Karpas-422 (cell line): ENCODE data around the gene DENND1B. TPM values are rescaled to one million over a fixed set of nuclear protein-coding genes. Genes with fewer than 3 reads are reported as not detected.

Experiments
- DNase-seq: peaks from one replicate; pipeline ENCODE4 v3.0.0-alpha.2; 2015
- H2AFZ ChIP-seq: fragments of 200-600 bp; sonication (generic); 2 replicates; pipeline ENCODE4 v1.6.1; 2014; ENCODE audit warnings: antibody characterized with exemption, low read length, mixed read lengths
- H3K27ac ChIP-seq: fragments of 200-600 bp; sonication (generic); 2 replicates; pipeline ENCODE4 v1.5.1; 2014; ENCODE audit warnings: mild to moderate bottlenecking, low read length, moderate library complexity
- H3K27me3 ChIP-seq: fragments of 200-600 bp; sonication (generic); 2 replicates; pipeline ENCODE4 v1.6.1; 2014; ENCODE audit warnings: low read length, mixed read lengths
- H3K36me3 ChIP-seq: fragments of 200-600 bp; sonication (generic); 2 replicates; pipeline ENCODE4 v1.6.1; 2014; ENCODE audit warnings: low read length, mixed read lengths; ENCODE audit not compliant: insufficient read depth
- H3K4me1 ChIP-seq: fragments of 200-600 bp; sonication (generic); 2 replicates; pipeline ENCODE4 v1.6.1; 2014; ENCODE audit warnings: mild to moderate bottlenecking, low read length, mixed read lengths
- H3K4me2 ChIP-seq: fragments of 200-600 bp; sonication (generic); 2 replicates; pipeline ENCODE4 v1.6.1; 2014; ENCODE audit warnings: low read length, low read depth, mild to moderate bottlenecking; ENCODE audit not compliant: poor library complexity, severe bottlenecking
- H3K4me3 ChIP-seq: fragments of 200-600 bp; sonication (generic); 2 replicates; pipeline ENCODE4 v1.5.1; 2014; ENCODE audit warnings: mild to moderate bottlenecking, antibody characterized with exemption, low read length, mixed read lengths
- H3K79me2 ChIP-seq: fragments of 200-600 bp; sonication (generic); 2 replicates; pipeline ENCODE4 v1.6.1; 2014; ENCODE audit warnings: mild to moderate bottlenecking, low read length, mixed read lengths
- H3K9ac ChIP-seq: fragments of 200-600 bp; sonication (generic); 2 replicates; pipeline ENCODE4 v1.6.0; 2014; ENCODE audit warnings: low read length
- H3K9me2 ChIP-seq: fragments of 200-600 bp; sonication (generic), shearing (Covaris generic); replicated peaks from 2 replicates; pipeline ENCODE4 v1.6.0; 2014; ENCODE audit warnings: mild to moderate bottlenecking, low read length, moderate library complexity; ENCODE audit not compliant: insufficient read depth
- H3K9me3 ChIP-seq: fragments of 300-700, 200-600 bp; sonication (generic); 2 replicates; pipeline ENCODE4 v1.6.1; 2014; ENCODE audit warnings: low read length, mixed read lengths
- H4K20me1 ChIP-seq: fragments of 200-600 bp; sonication (generic); 2 replicates; pipeline ENCODE4 v1.6.1; 2014; ENCODE audit warnings: mild to moderate bottlenecking, antibody characterized with exemption, low read length, low read depth; ENCODE audit not compliant: insufficient read depth
- total RNA-seq: library from RNA; depleted of rRNA; stranded (reverse); fragments of >200 nt; shearing (Covaris generic); gene quantifications from 2 replicates; pipeline ENCODE4 v1.2.3, GENCODE V29; 2014; ENCODE audit warnings: low replicate concordance

DENND1B gene
- total RNA-seq, 1 experiment from 2014 or later, result 36.0 TPM

DNA sequence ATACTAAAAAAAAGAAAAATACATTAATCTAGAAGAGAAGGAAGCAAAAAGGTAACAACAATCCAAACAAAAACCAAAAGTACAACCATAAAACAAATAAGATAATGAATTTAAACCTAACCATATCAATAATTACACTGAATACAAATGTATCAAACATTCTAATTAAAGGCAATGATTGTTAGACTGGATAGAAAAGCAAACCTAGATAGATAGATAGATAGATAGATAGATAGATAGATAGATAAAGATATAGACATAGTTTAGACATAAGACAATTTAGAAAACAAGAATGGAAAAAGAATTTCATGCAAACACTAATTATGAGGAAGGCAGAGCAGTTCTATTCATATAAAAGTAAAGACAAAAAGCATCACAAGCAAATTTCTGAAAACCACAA is 24.9 kb downstream of the DENND1B start:
- Histone ChIP-seq H3K79me2 (peaks cover 82% of the 10 kb centered on the region), H3K9ac (no peak overlapping the region)

DNA sequence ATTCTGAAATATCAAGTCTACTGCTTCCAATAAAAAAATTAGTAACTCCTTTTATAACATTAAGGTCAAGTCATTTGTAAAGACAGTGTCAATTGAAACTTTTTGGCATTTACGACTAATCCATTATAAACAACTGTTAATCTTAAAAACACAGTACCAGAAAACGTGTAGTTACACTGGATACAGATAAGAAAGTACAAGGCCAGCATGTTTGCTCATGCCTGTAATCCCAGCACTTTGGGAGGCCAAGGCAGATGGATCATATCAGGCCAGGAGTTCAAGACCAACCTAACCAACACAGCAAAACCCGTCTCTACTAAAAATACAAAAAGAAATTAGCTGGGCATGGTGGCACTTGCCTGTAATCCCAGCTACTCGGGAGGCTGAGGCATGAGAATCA is 29.4 kb downstream of the DENND1B start:
- Histone ChIP-seq H2AFZ (no peak overlapping the region), H3K4me2 (no peak overlapping the region), H3K4me3 (no peak overlapping the region), H3K79me2 (peaks cover 91% of the 10 kb centered on the region), H3K27me3 (no peaks in the 10 kb centered on the region), H3K9me2 (no peaks in the 10 kb centered on the region), H3K27ac (no peak overlapping the region), H3K9me3 (no peaks in the 10 kb centered on the region), H3K4me1 (peaks cover 10% of the 10 kb centered on the region), H4K20me1 (no peaks in the 10 kb centered on the region; the same call in 1 of the 2 replicates), H3K36me3 (no peaks in the 10 kb centered on the region), H3K9ac (no peak overlapping the region)
- DNase-seq, result no peak

More for the DNA sequence above, 24.9 kb downstream of the DENND1B start:
- Histone ChIP-seq H2AFZ (no peak overlapping the region), H3K27me3 (no peaks in the 10 kb centered on the region), H3K36me3 (0 out of 2 replicates have a peak, but pooled peaks cover 8% of the 10 kb centered on the region), H3K4me3 (no peak overlapping the region), H4K20me1 (no peaks in the 10 kb centered on the region; the same call in 1 of the 2 replicates), H3K4me1 (no peaks in the 10 kb centered on the region), H3K9me2 (no peaks in the 10 kb centered on the region), H3K4me2 (no peak overlapping the region), H3K9me3 (no peaks in the 10 kb centered on the region), H3K27ac (no peak overlapping the region)
- DNase-seq, result no peak

DNA sequence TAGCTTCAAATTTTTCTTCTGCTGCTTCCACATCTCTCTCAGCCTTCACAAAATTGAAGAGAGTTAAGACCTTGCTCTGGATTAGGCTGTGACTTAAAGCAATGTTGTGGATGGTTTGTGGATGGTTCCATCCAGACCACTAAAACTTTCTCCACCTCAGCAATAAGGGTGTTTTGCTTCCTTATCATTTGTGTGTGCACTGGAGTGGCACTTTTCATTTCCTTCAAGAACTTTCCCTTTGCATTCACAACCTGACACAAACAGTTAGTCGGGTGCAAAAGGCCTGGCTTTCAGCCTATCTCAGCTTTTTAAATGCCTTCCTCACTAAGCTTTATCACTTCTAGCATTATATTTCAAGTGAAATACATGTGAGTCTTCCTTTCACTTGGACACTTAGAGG is 30.3 kb downstream of the DENND1B start:
- Histone ChIP-seq H3K36me3 (no peaks in the 10 kb centered on the region), H3K27me3 (no peaks in the 10 kb centered on the region), H3K4me2 (no peak overlapping the region), H3K4me3 (no peak overlapping the region), H3K79me2 (peaks cover 91% of the 10 kb centered on the region), H3K4me1 (peaks cover 17% of the 10 kb centered on the region), H4K20me1 (no peaks in the 10 kb centered on the region; the same call in 1 of the 2 replicates), H3K9ac (no peak overlapping the region), H2AFZ (no peak overlapping the region), H3K9me2 (no peaks in the 10 kb centered on the region), H3K27ac (no peak overlapping the region), H3K9me3 (no peaks in the 10 kb centered on the region)
- DNase-seq, result no peak

DNA sequence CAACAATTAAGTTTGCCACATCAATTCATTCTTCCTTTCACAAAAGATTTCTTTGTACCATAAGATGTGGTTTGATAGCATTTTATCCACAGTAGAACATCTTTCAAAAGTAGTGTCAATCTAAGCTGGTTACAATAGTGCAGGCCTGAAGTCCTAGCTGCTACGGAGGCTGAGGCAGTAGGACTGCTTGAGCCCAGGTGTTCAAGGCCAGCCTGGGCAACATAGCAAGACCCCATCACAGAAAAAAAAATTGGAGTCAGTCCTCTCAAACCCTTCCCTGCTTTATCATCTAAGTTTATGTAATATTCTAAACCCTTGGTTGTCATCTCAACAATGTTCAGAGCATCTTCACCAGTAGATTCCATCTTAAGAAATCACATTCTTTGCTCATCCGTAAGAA is 31.7 kb downstream of the DENND1B start:
- DNase-seq, result no peak
- Histone ChIP-seq H3K36me3 (no peaks in the 10 kb centered on the region), H3K9me3 (no peaks in the 10 kb centered on the region), H4K20me1 (no peaks in the 10 kb centered on the region), H3K4me3 (no peak overlapping the region), H2AFZ (no peak overlapping the region), H3K27ac (no peak overlapping the region), H3K79me2 (peaks cover 91% of the 10 kb centered on the region), H3K27me3 (no peaks in the 10 kb centered on the region), H3K4me1 (peaks cover 21% of the 10 kb centered on the region), H3K9ac (no peak overlapping the region), H3K4me2 (no peak overlapping the region), H3K9me2 (no peaks in the 10 kb centered on the region)

DNA sequence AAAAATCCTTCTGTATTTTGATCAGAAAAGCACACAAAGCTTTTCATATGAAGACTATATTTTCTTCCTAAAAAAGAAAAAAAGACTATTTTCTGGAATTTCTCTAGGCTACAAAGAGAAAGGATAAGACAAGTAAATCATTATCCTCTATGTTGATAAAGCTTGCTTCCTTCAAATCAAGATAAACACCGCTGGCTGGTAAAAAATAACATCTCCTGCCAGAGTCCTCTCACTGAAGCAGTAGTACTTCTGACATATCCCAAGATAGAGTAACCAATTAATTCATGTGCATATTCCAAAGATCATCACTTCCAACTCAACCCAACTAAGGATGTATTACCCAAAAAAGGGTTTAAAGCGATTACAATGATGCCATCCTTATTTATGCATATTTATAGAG is 34.3 kb downstream of the DENND1B start:
- Histone ChIP-seq H3K9me3 (no peaks in the 10 kb centered on the region), H3K79me2 (peaks cover 96% of the 10 kb centered on the region), H3K9me2 (no peaks in the 10 kb centered on the region), H3K4me1 (peaks cover 21% of the 10 kb centered on the region), H3K4me2 (no peak overlapping the region), H3K27me3 (no peaks in the 10 kb centered on the region), H3K27ac (no peak overlapping the region), H3K9ac (no peak overlapping the region), H2AFZ (no peak overlapping the region), H3K4me3 (no peak overlapping the region), H4K20me1 (no peaks in the 10 kb centered on the region), H3K36me3 (no peaks in the 10 kb centered on the region)
- DNase-seq, result no peak

DNA sequence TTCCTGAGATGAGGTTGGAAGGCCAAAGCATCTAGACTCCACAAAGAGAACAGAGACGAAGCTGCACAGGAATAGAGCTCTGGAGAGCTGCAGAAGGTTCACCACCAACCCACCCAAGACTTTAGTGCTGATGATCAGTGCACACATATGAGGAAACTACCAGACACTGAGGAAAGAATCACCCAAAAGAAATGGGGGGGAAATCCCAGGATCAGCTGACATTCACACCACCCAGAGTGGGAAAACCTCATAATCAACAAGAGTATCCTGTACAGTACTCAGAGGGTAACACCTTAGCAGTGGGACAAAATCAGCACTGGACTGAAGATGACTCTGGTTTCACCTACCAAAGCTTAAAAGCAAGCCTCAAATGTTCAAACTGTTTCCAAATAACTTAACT is 36.4 kb downstream of the DENND1B start:
- DNase-seq, result no peak
- no peak overlapping the region for H3K4me3 ChIP-seq
- no peak overlapping the region for H2AFZ ChIP-seq
- H3K4me1 ChIP-seq, result peaks cover 19% of the 10 kb centered on the region
- no peaks in the 10 kb centered on the region for H4K20me1 ChIP-seq
- H3K4me2 ChIP-seq, result no peak overlapping the region
- no peak overlapping the region for H3K27ac ChIP-seq
- H3K9me2 ChIP-seq, result no peaks in the 10 kb centered on the region
- no peaks in the 10 kb centered on the region for H3K27me3 ChIP-seq
- H3K79me2 ChIP-seq, result peaks cover 98% of the 10 kb centered on the region
- H3K9ac ChIP-seq, result no peak overlapping the region
- no peaks in the 10 kb centered on the region for H3K36me3 ChIP-seq
- H3K9me3 ChIP-seq, result no peaks in the 10 kb centered on the region

DNA sequence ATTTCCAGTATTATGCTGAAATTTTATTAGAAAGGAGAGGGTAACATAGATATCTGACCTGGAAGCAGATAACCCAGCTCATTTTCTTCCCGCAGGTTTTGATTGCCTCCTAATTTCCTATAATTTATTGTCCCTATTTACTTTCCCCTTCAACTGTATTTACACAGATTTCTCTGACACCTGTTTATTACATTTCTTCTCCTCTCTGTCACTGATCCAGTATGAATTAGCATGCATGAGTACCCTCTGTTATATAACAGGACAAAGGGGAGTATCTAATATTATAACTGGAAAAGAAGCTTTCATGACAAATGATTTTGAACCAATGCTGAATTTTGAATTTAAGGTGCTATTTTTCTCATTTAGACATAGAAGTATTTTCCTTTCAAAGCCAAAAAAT is 37.4 kb downstream of the DENND1B start:
- no peak overlapping the region for H3K27ac ChIP-seq
- H3K27me3 ChIP-seq, result no peaks in the 10 kb centered on the region
- no peaks in the 10 kb centered on the region for H3K9me2 ChIP-seq
- H3K4me1 ChIP-seq, result peaks cover 13% of the 10 kb centered on the region
- no peak overlapping the region for H2AFZ ChIP-seq
- no peak for DNase-seq
- H3K36me3 ChIP-seq, result no peaks in the 10 kb centered on the region
- no peak overlapping the region for H3K4me3 ChIP-seq
- peaks cover 94% of the 10 kb centered on the region for H3K79me2 ChIP-seq
- no peaks in the 10 kb centered on the region for H4K20me1 ChIP-seq
- H3K4me2 ChIP-seq, result no peak overlapping the region
- no peak overlapping the region for H3K9ac ChIP-seq
- no peaks in the 10 kb centered on the region for H3K9me3 ChIP-seq

DNA sequence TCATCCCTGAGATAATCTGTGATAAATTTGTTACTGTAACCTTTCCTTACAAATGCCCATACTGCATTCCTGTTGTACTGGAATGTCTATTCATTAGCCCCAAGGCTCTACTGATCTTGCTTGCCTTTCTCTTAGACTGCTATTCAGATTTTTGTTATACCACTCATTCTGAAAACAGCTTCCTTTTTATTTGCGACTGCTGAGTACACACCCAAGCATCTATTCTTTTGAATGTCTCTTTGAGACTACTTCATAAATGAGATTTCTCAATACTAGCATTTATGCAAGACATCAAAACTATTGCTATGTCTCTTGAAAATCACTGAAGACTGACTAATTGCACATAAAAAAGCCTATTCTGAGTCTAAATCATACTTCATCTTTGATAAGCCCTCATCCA is 38.6 kb downstream of the DENND1B start:
- H3K9me2 ChIP-seq, result no peaks in the 10 kb centered on the region
- no peak overlapping the region for H3K27ac ChIP-seq
- no peaks in the 10 kb centered on the region for H3K27me3 ChIP-seq
- no peak for DNase-seq
- H3K79me2 ChIP-seq, result peaks cover 94% of the 10 kb centered on the region
- H3K4me3 ChIP-seq, result no peak overlapping the region
- H4K20me1 ChIP-seq, result no peaks in the 10 kb centered on the region
- H3K9me3 ChIP-seq, result no peaks in the 10 kb centered on the region
- H3K36me3 ChIP-seq, result no peaks in the 10 kb centered on the region
- H3K9ac ChIP-seq, result no peak overlapping the region
- H3K4me1 ChIP-seq, result peaks cover 11% of the 10 kb centered on the region
- H3K4me2 ChIP-seq, result no peak overlapping the region
- H2AFZ ChIP-seq, result no peak overlapping the region

DNA sequence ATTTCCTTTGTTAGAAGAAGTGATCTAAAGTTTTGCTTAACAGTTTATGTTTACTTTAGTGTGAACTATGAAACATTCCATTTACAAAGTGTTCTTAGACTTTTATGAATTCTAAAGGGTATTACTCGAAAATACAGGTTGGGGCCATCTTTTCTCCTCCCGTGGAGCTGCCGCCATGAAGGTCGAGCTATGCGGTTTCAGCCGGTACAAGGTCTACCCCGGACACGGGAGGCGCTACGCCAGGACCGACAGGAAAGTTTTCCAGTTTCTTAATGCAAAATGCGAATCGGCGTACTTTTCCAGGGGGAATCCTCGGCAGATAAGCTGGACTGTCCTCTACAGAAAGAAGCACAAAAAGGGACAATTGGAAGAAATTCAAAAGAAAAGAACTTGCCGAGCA is 39.8 kb downstream of the DENND1B start:
- H2AFZ ChIP-seq, result no peak overlapping the region

More for the DNA sequence above, 39.8 kb downstream of the DENND1B start:
- H3K9ac ChIP-seq, result no peak overlapping the region
- no peaks in the 10 kb centered on the region for H3K9me2 ChIP-seq
- H3K79me2 ChIP-seq, result peaks cover 92% of the 10 kb centered on the region
- no peaks in the 10 kb centered on the region for H4K20me1 ChIP-seq
- H3K36me3 ChIP-seq, result no peaks in the 10 kb centered on the region
- no peak overlapping the region for H3K4me2 ChIP-seq
- no peak overlapping the region for H3K4me3 ChIP-seq
- peaks cover 9% of the 10 kb centered on the region for H3K4me1 ChIP-seq
- H3K9me3 ChIP-seq, result no peaks in the 10 kb centered on the region
- no peak overlapping the region for H3K27ac ChIP-seq
- no peak for DNase-seq
- H3K27me3 ChIP-seq, result no peaks in the 10 kb centered on the region
